Vagina (tissue), 2 donors: ENCODE results near the gene FBXO21.

Source experiments
- CTCF ChIP-seq, 3 experiments: fragments of 450-650 bp in 2 of 3; fragments of 200-600 bp in 1 of 3; sonication (generic) in 1 of 3; IDR thresholded peaks; one replicate each; pipeline ENCODE4 v1.5.1; 2017 to 2019; ENCODE audit warnings: antibody characterized with exemption in 3 of 3, mild to moderate bottlenecking in 2 of 3, moderate library complexity in 2 of 3
- POLR2AphosphoS5 ChIP-seq, 2 donors: sonication (generic); formaldehyde crosslinking; IDR thresholded peaks; one replicate each; pipeline ENCODE4 v1.9.0; 2017; ENCODE audit warnings: antibody characterized with exemption in 2 of 2, mild to moderate bottlenecking in 2 of 2, low read depth in 1 of 2; ENCODE audit not compliant: insufficient read depth in 1 of 2

DNA sequence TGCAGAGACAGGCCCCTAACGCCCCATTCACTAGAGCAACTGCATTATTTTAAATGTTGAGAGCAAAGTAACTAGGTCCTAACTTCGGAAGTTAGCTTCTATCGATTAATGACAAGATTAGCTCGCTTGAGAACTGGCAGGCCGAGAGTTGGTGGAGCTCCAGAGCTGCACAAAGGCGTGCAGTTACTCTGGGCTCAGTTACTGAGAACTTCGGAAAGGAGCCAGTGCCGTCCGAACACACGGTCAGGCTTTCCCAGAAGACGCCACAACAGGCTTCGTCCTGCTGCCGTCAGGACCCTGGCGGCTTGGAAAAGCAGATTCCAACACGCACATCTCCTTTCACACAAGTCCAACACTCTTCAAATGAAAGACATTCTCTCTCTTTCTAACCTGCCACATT lies 45.7 kb downstream of the FBXO21 start:
- TF ChIP-seq CTCF (IDR thresholded peaks at IDR 0.05), result no peak
- no peak for TF ChIP-seq POLR2AphosphoS5 (IDR thresholded peaks at IDR 0.05; ENCODE audit: insufficient read depth in 1 of 2, low read depth in 1 of 2)
